ENCODE data around the gene WNT1.

DNA sequence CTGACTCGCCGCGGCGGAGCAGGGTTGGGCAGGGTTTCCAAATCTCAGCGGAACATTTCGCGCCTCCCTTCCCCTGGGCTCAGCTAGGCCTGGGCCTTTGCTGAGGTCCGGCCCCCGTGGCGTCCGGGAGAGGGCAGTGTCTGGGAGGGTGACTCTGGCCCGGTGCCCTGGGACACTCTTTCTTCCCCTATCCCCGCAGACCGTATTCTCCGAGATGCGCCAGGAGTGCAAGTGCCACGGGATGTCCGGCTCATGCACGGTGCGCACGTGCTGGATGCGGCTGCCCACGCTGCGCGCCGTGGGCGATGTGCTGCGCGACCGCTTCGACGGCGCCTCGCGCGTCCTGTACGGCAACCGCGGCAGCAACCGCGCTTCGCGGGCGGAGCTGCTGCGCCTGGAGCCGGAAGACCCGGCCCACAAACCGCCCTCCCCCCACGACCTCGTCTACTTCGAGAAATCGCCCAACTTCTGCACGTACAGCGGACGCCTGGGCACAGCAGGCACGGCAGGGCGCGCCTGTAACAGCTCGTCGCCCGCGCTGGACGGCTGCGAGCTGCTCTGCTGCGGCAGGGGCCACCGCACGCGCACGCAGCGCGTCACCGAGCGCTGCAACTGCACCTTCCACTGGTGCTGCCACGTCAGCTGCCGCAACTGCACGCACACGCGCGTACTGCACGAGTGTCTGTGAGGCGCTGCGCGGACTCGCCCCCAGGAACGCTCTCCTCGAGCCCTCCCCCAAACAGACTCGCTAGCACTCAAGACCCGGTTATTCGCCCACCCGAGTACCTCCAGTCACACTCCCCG, 3.0 kb downstream of the WNT1 start:
- TF ChIP-seq, protein P1, sequence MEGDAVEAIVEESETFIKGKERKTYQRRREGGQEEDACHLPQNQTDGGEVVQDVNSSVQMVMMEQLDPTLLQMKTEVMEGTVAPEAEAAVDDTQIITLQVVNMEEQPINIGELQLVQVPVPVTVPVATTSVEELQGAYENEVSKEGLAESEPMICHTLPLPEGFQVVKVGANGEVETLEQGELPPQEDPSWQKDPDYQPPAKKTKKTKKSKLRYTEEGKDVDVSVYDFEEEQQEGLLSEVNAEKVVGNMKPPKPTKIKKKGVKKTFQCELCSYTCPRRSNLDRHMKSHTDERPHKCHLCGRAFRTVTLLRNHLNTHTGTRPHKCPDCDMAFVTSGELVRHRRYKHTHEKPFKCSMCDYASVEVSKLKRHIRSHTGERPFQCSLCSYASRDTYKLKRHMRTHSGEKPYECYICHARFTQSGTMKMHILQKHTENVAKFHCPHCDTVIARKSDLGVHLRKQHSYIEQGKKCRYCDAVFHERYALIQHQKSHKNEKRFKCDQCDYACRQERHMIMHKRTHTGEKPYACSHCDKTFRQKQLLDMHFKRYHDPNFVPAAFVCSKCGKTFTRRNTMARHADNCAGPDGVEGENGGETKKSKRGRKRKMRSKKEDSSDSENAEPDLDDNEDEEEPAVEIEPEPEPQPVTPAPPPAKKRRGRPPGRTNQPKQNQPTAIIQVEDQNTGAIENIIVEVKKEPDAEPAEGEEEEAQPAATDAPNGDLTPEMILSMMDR (conservative IDR thresholded peaks at IDR 0.05; ENCODE audit: low read depth, low read length), result no peak
- TF ChIP-seq RFX5 (IDR thresholded peaks at IDR 0.05; ENCODE audit: low read depth, low read length) (no peak), POLR2A (IDR thresholded peaks at IDR 0.05; ENCODE audit: low read depth, low read length) (no peak), MAFK (IDR thresholded peaks at IDR 0.05; ENCODE audit: low read depth, low read length) (no peak), BHLHE40 (IDR thresholded peaks at IDR 0.05; ENCODE audit: low read depth, low read length) (peak; percentile 36), FOS (IDR thresholded peaks at IDR 0.05; ENCODE audit: low read depth, low read length) (no peak), RCOR1 (IDR thresholded peaks at IDR 0.05; ENCODE audit: insufficient replicate concordance, low read length) (no peak), RAD21 (IDR thresholded peaks at IDR 0.05; ENCODE audit: low read length) (no peak), MXI1 (IDR thresholded peaks at IDR 0.05; ENCODE audit: borderline replicate concordance, low read depth, low read length) (no peak), CEBPB (IDR thresholded peaks at IDR 0.05; ENCODE audit: low read depth, low read length) (no peak)
- TF ChIP-seq, protein P2, sequence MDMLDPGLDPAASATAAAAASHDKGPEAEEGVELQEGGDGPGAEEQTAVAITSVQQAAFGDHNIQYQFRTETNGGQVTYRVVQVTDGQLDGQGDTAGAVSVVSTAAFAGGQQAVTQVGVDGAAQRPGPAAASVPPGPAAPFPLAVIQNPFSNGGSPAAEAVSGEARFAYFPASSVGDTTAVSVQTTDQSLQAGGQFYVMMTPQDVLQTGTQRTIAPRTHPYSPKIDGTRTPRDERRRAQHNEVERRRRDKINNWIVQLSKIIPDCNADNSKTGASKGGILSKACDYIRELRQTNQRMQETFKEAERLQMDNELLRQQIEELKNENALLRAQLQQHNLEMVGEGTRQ (IDR thresholded peaks at IDR 0.05; ENCODE audit: low read depth, low read length), result no peak

All from IMR-90 (cell line).